ENCODE data around the gene CD151. TPM values are rescaled to one million over a fixed set of nuclear protein-coding genes. Genes with fewer than 3 reads are reported as not detected.

Gene CD151
- total RNA-seq, 5 donors from 2014 or later (not counting 1 experiment from before 2014, with no cell fraction given), result 14.9 to 28.2 (median 25.6) TPM

GRCh38 chr11:870127-870413, 37.3 kb downstream of the CD151 start:
- DNase-seq (no peak), ATAC-seq (replicated peaks in 1 of 4) (no peak)
- H3K4me1 Mint-ChIP-seq, result no peaks in the 10 kb centered on the region
- peaks cover 5% of the 10 kb centered on the region for H3K36me3 Mint-ChIP-seq
- H3K4me3 Mint-ChIP-seq, result no peak overlapping the region
- H3K27ac Mint-ChIP-seq, result no peak overlapping the region
- H3K36me3 ChIP-seq (ENCODE audit: control insufficient read depth in 2 of 2, extremely low read depth in 1 of 2, insufficient read depth in 1 of 2, low read length in 1 of 2), result peaks cover 5 to 6% of the 10 kb centered on the region in 2 donors
- POLR2A ChIA-PET, result no interaction called here
- H3K9me3 Mint-ChIP-seq, result no peaks in the 10 kb centered on the region
- no peaks in the 10 kb centered on the region for H3K27me3 Mint-ChIP-seq
- no peak overlapping the region for H3K27ac ChIP-seq (ENCODE audit: low read length)
- CTCF ChIA-PET, result no interaction called here
- WGBS (ENCODE audit: insufficient coverage), result 96% methylated on average over 3 of the region's 8 CpGs
- no peak overlapping the region for H3K4me3 ChIP-seq (ENCODE audit: control insufficient read depth in 1 of 2, extremely low read depth in 1 of 2, low read length in 1 of 2)
- H3K27me3 ChIP-seq (replicated peaks in 1 of 2; ENCODE audit: control insufficient read depth in 2 of 2, extremely low read depth in 1 of 2, insufficient read depth in 2 of 2, low read length in 1 of 2), result no peaks in the 10 kb centered on the region
- H3K9me3 ChIP-seq, result no peaks in the 10 kb centered on the region
- no peaks in the 10 kb centered on the region for H3K4me1 ChIP-seq (ENCODE audit: control insufficient read depth in 1 of 2, extremely low read depth in 1 of 2, insufficient read depth in 2 of 2, low read length in 2 of 2)

GRCh38 chr11:870418-870817, 37.7 kb downstream of the CD151 start:
- Mint-ChIP-seq H3K4me3 (no peak overlapping the region), H3K9me3 (no peaks in the 10 kb centered on the region), H3K27me3 (no peaks in the 10 kb centered on the region), H3K4me1 (no peaks in the 10 kb centered on the region), H3K27ac (no peak overlapping the region), H3K36me3 (peaks cover 6% of the 10 kb centered on the region)
- no peak for ATAC-seq (replicated peaks in 1 of 4)
- no peak overlapping the region for H3K27ac ChIP-seq (ENCODE audit: low read length)
- ChIA-PET CTCF (no interaction called here), POLR2A (no interaction called here)
- H3K4me3 ChIP-seq (ENCODE audit: control insufficient read depth in 1 of 2, extremely low read depth in 1 of 2, low read length in 1 of 2), result no peak overlapping the region
- H3K27me3 ChIP-seq (replicated peaks in 1 of 2; ENCODE audit: control insufficient read depth in 2 of 2, extremely low read depth in 1 of 2, insufficient read depth in 2 of 2, low read length in 1 of 2), result no peaks in the 10 kb centered on the region
- H3K36me3 ChIP-seq (ENCODE audit: control insufficient read depth in 2 of 2, extremely low read depth in 1 of 2, insufficient read depth in 1 of 2, low read length in 1 of 2), result peaks cover 5 to 6% of the 10 kb centered on the region in 2 donors
- H3K9me3 ChIP-seq, result no peaks in the 10 kb centered on the region
- H3K4me1 ChIP-seq (ENCODE audit: control insufficient read depth in 1 of 2, extremely low read depth in 1 of 2, insufficient read depth in 2 of 2, low read length in 2 of 2), result no peaks in the 10 kb centered on the region
- 100% methylated on average over 4 of the region's 8 CpGs for WGBS (ENCODE audit: insufficient coverage)
- no peak for DNase-seq

- Mint-ChIP-seq H3K27me3 (no peaks in the 10 kb centered on the region), H3K4me1 (no peaks in the 10 kb centered on the region), H3K36me3 (peaks cover 13% of the 10 kb centered on the region), H3K9me3 (no peaks in the 10 kb centered on the region), H3K4me3 (no peak overlapping the region), H3K27ac (no peak overlapping the region)
- Histone ChIP-seq H3K27ac (ENCODE audit: low read length) (no peak overlapping the region), H3K9me3 (no peaks in the 10 kb centered on the region), H3K27me3 (replicated peaks in 1 of 2; ENCODE audit: control insufficient read depth in 2 of 2, extremely low read depth in 1 of 2, insufficient read depth in 2 of 2, low read length in 1 of 2) (no peaks in the 10 kb centered on the region), H3K4me3 (ENCODE audit: control insufficient read depth in 1 of 2, extremely low read depth in 1 of 2, low read length in 1 of 2) (no peak overlapping the region), H3K36me3 (ENCODE audit: control insufficient read depth in 2 of 2, extremely low read depth in 1 of 2, insufficient read depth in 1 of 2, low read length in 1 of 2) (peaks cover 5 to 6% of the 10 kb centered on the region in 2 donors), H3K4me1 (ENCODE audit: control insufficient read depth in 1 of 2, extremely low read depth in 1 of 2, insufficient read depth in 2 of 2, low read length in 2 of 2) (no peaks in the 10 kb centered on the region)
- ATAC-seq (replicated peaks in 1 of 4) (no peak), DNase-seq (no peak)
- ChIA-PET CTCF (no interaction called here), POLR2A (no interaction called here)
- WGBS (ENCODE audit: insufficient coverage), result 85% methylated on average over 9 of the region's 9 CpGs
These were observed 38.7 kb downstream of the CD151 start for GRCh38 chr11:871472-871871.

- Histone ChIP-seq H3K27me3 (replicated peaks in 1 of 2; ENCODE audit: control insufficient read depth in 2 of 2, extremely low read depth in 1 of 2, insufficient read depth in 2 of 2, low read length in 1 of 2) (no peaks in the 10 kb centered on the region), H3K9me3 (no peaks in the 10 kb centered on the region), H3K36me3 (ENCODE audit: control insufficient read depth in 2 of 2, extremely low read depth in 1 of 2, insufficient read depth in 1 of 2, low read length in 1 of 2) (peaks cover 5 to 6% of the 10 kb centered on the region in 2 donors), H3K27ac (ENCODE audit: low read length) (no peak overlapping the region), H3K4me3 (ENCODE audit: control insufficient read depth in 1 of 2, extremely low read depth in 1 of 2, low read length in 1 of 2) (no peak overlapping the region), H3K4me1 (ENCODE audit: control insufficient read depth in 1 of 2, extremely low read depth in 1 of 2, insufficient read depth in 2 of 2, low read length in 2 of 2) (no peaks in the 10 kb centered on the region)
- ATAC-seq (replicated peaks in 1 of 4) (no peak), DNase-seq (no peak)
- H3K27ac Mint-ChIP-seq, result no peak overlapping the region
- POLR2A ChIA-PET, result no interaction called here
- CTCF ChIA-PET, result no interaction called here
- whole genome bisulfite sequencing (ENCODE audit: insufficient coverage), result 78% methylated on average over 2 of the region's 9 CpGs
- H3K27me3 Mint-ChIP-seq, result no peaks in the 10 kb centered on the region
- peaks cover 13% of the 10 kb centered on the region for H3K36me3 Mint-ChIP-seq
- no peaks in the 10 kb centered on the region for H3K4me1 Mint-ChIP-seq
- no peak overlapping the region for H3K4me3 Mint-ChIP-seq
- H3K9me3 Mint-ChIP-seq, result no peaks in the 10 kb centered on the region
These were observed 40.0 kb downstream of the CD151 start for GRCh38 chr11:872799-873198.

GRCh38 chr11:873706-874105, 41.0 kb downstream of the CD151 start:
- DNase-seq, result no peak
- CTCF ChIA-PET, result no interaction called here
- Mint-ChIP-seq H3K4me3 (no peak overlapping the region), H3K4me1 (no peaks in the 10 kb centered on the region), H3K27me3 (no peaks in the 10 kb centered on the region), H3K27ac (no peak overlapping the region), H3K9me3 (no peaks in the 10 kb centered on the region), H3K36me3 (peaks cover 13% of the 10 kb centered on the region)
- Histone ChIP-seq H3K36me3 (ENCODE audit: control insufficient read depth in 2 of 2, extremely low read depth in 1 of 2, insufficient read depth in 1 of 2, low read length in 1 of 2) (peaks cover 5 to 6% of the 10 kb centered on the region in 2 donors), H3K4me3 (ENCODE audit: control insufficient read depth in 1 of 2, extremely low read depth in 1 of 2, low read length in 1 of 2) (no peak overlapping the region), H3K27ac (ENCODE audit: low read length) (no peak overlapping the region), H3K27me3 (replicated peaks in 1 of 2; ENCODE audit: control insufficient read depth in 2 of 2, extremely low read depth in 1 of 2, insufficient read depth in 2 of 2, low read length in 1 of 2) (no peaks in the 10 kb centered on the region), H3K4me1 (ENCODE audit: control insufficient read depth in 1 of 2, extremely low read depth in 1 of 2, insufficient read depth in 2 of 2, low read length in 2 of 2) (no peaks in the 10 kb centered on the region), H3K9me3 (no peaks in the 10 kb centered on the region)
- 100% methylated on average over 1 of the region's 12 CpGs for WGBS (ENCODE audit: insufficient coverage)
- no peak for ATAC-seq (replicated peaks in 1 of 4)
- POLR2A ChIA-PET, result no interaction called here

- ChIA-PET CTCF (no interaction called here), POLR2A (no interaction called here)
- H3K9me3 Mint-ChIP-seq, result no peaks in the 10 kb centered on the region
- H3K27ac Mint-ChIP-seq, result no peak overlapping the region
- no peak overlapping the region for H3K4me3 Mint-ChIP-seq
- H3K27me3 Mint-ChIP-seq, result no peaks in the 10 kb centered on the region
- peaks cover 6% of the 10 kb centered on the region in 2 donors for H3K36me3 ChIP-seq (ENCODE audit: control insufficient read depth in 2 of 2, extremely low read depth in 1 of 2, insufficient read depth in 1 of 2, low read length in 1 of 2)
- H3K36me3 Mint-ChIP-seq, result peaks cover 16% of the 10 kb centered on the region
- ATAC-seq (replicated peaks in 1 of 4), result no peak
- WGBS (ENCODE audit: insufficient coverage), result over 99% methylated on average over 13 of the region's 16 CpGs
- DNase-seq, result no peak
- no peaks in the 10 kb centered on the region for H3K4me1 Mint-ChIP-seq
- H3K27me3 ChIP-seq (replicated peaks in 1 of 2; ENCODE audit: control insufficient read depth in 2 of 2, extremely low read depth in 1 of 2, insufficient read depth in 2 of 2, low read length in 1 of 2), result no peaks in the 10 kb centered on the region
- H3K4me1 ChIP-seq (ENCODE audit: control insufficient read depth in 1 of 2, extremely low read depth in 1 of 2, insufficient read depth in 2 of 2, low read length in 2 of 2), result no peaks in the 10 kb centered on the region
- no peak overlapping the region for H3K4me3 ChIP-seq (ENCODE audit: control insufficient read depth in 1 of 2, extremely low read depth in 1 of 2, low read length in 1 of 2)
- no peaks in the 10 kb centered on the region for H3K9me3 ChIP-seq
- H3K27ac ChIP-seq (ENCODE audit: low read length), result no peak overlapping the region
These were observed 42.5 kb downstream of the CD151 start for GRCh38 chr11:875203-875602.

GRCh38 chr11:875769-876301, 43.1 kb downstream of the CD151 start:
- POLR2A ChIA-PET, result no interaction called here
- Mint-ChIP-seq H3K4me3 (no peak overlapping the region), H3K36me3 (peaks cover 20% of the 10 kb centered on the region), H3K27me3 (no peaks in the 10 kb centered on the region), H3K27ac (no peak overlapping the region), H3K4me1 (no peaks in the 10 kb centered on the region), H3K9me3 (no peaks in the 10 kb centered on the region)
- CTCF ChIA-PET, result no interaction called here
- 90% methylated on average over 21 of the region's 21 CpGs for WGBS (ENCODE audit: insufficient coverage)
- DNase-seq (no peak), ATAC-seq (replicated peaks in 1 of 4) (no peak)
- no peak overlapping the region for H3K4me3 ChIP-seq (ENCODE audit: control insufficient read depth in 1 of 2, extremely low read depth in 1 of 2, low read length in 1 of 2)
- H3K27ac ChIP-seq (ENCODE audit: low read length), result no peak overlapping the region
- H3K27me3 ChIP-seq (replicated peaks in 1 of 2; ENCODE audit: control insufficient read depth in 2 of 2, extremely low read depth in 1 of 2, insufficient read depth in 2 of 2, low read length in 1 of 2), result no peaks in the 10 kb centered on the region
- peaks cover 8 to 10% of the 10 kb centered on the region in 2 donors for H3K36me3 ChIP-seq (ENCODE audit: control insufficient read depth in 2 of 2, extremely low read depth in 1 of 2, insufficient read depth in 1 of 2, low read length in 1 of 2)
- H3K4me1 ChIP-seq (ENCODE audit: control insufficient read depth in 1 of 2, extremely low read depth in 1 of 2, insufficient read depth in 2 of 2, low read length in 2 of 2), result no peaks in the 10 kb centered on the region
- no peaks in the 10 kb centered on the region for H3K9me3 ChIP-seq
